DMS153 (cell line): ENCODE data around the gene HSD17B11.
"Not testable (repeated sequence)": the region's sequence is repeated elsewhere in the genome, so short reads cannot be mapped to it uniquely, and the experiment has no call there.

Source experiments
- DNase-seq: peaks from one replicate; lab custom pipeline; 2025; lab: John Stamatoyannopoulos, UW

Gene HSD17B11

GRCh38 chr4:87356832-87357526 lies 34.0 kb downstream of the HSD17B11 start:
- DNase-seq = no peak

DNA sequence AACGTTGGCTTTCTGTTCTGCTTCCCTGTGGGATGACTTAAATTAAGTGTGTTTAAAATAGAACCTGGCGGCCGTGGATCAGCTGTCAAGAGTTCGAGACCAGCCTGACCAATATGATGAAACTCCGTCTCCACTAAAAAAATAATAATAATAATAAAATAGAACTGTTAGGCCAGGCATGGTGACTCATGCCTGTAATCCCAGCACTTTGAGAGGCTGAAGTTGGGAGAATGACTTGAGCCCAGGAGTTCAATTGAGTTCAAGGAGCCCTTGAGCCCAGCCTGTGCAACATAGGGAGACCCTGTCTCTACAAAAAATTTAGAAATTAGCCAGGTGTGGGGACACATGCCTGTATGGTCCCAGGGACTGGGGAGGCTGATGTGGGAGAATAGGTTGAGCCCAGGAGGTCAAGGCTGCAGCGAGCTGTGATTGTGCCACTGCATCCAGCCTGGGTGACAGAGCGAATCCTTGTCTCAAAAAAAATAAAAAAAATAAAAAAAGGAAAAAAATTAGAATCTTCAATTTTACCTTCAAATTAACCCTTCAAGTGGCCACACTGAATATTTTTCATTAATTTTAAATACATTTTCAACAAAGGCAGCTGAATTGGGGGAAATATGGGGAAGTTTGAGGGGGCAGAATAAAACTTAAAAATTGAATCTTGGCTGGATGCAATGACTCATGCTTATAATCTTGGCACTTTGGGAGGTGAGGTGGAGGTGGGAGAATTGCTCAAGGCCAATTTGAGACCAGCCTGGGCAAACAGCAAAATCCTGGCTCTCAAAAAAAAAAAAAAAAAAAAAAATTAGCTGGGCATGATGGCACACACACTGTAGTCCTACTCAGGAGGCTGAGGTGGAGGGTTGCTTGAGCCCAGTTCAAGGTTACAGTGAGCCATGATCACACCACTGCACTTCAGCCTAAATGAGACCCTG lies 36.6 kb downstream of the HSD17B11 start:
- DNase-seq = no peak

DNA sequence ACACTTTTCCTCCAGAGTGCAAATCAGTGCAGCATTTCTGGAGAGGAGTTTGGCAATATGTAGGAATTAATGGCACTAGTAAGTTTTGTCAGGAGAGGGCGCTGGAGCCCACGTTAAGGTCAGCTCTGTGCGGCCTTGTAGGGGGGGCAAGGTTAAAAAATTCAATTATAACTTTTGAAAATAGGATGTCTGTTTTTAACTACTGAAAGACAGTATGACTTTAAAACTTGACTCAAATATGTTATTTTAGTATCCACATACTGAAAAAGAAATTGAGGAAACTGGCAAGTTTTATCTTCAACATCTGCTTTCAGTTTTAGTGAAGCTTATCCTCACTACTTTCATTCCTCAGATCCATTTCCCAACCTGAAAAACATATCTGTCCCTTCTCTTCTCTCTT lies 37.4 kb downstream of the HSD17B11 start:
- no peak for DNase-seq

DNA sequence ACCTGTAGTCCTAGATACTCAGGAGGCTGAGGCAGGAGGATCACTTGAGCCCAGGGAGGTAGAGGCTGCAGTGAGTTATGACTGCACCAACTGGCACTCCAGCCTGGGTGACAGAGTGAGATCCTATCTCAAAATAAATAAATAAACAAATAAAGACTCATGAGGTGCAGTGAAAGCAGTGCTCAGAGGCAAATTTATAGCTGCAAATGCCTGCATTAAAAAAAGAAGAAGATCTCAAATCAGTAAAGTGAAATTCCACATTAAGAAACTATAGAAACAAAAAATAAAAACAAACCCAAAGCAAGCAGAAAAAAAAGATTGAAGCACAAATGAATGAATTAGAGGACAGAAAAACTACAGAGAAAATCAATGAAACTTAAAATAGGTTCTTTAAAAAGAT lies 45.8 kb downstream of the HSD17B11 start:
- DNase-seq = no peak

DNA sequence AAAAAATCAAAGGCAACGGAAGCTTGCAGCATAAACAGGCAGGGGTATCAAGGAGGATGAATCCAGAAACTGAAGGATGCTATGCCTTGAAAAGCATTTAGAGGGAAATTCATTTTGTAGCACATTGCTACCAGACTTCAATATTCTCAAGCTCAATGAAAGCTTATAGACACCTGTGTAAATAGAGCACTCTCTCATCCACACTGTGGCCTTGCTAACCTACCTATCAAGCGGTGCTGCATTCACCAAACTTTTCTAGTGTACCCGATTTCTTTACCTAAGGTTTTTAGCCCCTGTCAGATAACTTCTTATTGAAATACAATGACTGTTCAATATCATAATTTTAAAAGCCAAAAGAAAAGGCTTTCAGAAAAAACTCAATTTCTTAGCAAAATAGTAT lies 48.1 kb downstream of the HSD17B11 start:
- no peak for DNase-seq

DNA sequence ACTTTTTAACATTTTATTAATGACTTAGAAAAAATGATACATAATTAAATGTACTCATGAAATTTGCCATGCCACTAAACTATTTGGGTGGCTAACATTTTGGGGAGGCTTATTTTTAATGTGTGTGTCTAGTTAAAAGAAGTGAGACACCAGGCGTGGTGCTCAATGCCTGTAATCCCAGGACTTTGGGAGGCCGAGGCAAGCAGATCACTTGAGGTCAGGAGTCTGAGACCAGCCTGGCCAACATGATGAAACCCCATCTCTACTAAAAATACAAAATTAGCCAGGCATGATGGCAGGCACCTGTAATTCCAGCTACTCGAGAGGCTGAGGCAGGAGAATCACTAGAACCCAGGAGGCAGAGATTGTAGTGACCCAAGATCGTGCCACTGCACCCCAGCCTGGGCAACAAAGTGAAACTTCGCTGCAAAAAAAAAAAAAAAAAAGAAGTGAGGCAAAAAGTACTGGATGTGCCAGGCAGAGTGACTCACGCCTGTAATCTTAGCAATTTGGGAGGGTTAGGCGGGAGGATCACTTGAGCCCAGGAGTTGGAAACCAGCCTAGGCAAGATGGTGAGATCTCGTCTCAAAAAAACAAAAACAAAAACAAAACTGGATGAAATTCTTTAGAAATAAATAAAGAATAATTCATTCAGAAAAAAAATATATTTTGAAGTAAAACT lies 48.9 kb downstream of the HSD17B11 start:
- DNase-seq = not testable (repeated sequence)

- DNase-seq = no peak
Observed at GRCh38 chr4:87339440-87339839, 51.5 kb downstream of the HSD17B11 start.

DNA sequence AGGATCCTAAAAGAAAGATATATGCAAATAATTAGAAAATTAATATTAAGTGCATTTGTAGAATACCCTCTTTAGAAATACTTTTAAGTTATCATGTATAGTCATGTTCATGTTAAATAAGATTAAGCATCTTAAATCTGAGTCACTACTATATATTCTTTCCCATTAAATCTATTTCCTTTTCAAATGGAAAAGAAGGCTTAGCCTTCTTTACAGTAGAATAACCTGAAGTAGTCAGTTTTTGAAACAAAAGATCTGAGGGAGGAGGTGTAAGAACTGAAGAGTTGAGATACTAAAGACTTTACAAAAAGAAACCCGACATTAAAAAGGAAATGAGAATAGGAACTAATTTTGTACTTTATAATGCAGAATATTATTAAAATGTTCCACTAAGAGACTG lies 53.6 kb downstream of the HSD17B11 start:
- DNase-seq = no peak

DNA sequence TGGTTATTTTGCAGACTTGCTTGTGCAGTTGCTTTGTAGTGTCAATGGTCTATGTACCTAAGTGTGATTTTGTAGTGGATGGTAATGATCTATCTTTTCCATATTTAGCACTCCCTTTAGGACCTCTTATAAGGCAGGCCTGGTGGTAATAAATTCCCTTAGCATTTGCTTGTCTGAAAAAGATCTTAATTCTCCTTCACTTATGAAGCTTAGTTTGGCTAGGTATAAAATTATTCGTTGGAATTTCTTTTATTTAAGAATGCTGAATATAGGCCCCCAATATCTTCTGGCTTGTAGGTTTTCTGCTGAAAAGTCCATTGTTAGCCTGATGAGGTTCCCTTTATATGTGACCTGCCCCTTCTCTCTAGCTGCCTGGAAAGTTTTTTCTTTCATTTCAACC lies 57.7 kb downstream of the HSD17B11 start:
- no peak for DNase-seq

GRCh38 chr4:87330761-87331160 lies 60.2 kb downstream of the HSD17B11 start:
- no peak for DNase-seq

DNA sequence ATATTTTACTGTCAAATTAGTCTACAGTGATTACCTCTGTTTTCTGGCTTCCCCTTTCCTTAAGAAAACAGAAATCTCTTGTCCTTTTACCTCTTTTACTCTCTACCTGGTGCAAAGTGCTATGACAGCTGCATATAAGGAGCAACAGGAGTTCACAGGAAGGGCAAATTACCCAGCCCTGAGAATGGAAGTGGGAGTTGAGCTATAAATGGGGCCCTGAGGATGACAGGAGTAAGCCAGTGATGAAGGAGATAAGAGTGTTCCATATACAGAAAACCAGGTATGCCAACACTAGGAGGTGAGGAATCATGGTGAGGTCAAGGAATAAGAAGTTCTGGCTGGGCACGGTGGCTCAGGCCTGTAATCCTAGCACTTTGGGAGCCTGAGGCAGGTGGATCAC lies 63.9 kb downstream of the HSD17B11 start:
- DNase-seq = no peak

- DNase-seq = no peak
Observed at GRCh38 chr4:87326460-87326859, 64.5 kb downstream of the HSD17B11 start.

DNA sequence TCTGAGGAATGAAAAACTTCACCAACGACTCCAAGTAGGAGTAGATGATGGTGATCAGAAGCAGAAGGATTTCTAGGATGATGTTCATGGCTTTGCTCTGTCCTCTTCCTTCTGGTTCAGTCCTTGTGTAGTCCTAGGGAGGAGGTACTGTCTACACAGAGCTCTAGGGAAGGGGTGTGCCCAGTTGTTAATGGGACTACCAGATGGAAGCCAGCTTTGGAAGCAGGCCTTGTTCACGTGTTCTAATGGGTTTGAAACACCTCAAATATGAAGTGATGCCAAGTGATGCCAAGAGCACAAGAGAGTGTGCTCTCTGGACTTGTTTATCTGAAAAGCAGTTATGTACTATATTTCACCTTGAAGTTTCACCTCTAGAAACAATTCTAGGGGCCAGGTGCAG lies 68.2 kb downstream of the HSD17B11 start, which contains the start of gene HSD17B13:
TSS of gene HSD17B13 (minus strand) at position 129 of the 400 bp plus-strand sequence. CDS start at position 88, 41 bp downstream.
- DNase-seq = no peak

- no peak for DNase-seq
Observed at GRCh38 chr4:87321888-87322287, 69.1 kb downstream of the HSD17B11 start.

- no peak for DNase-seq
Observed at GRCh38 chr4:87317527-87317926, 73.5 kb downstream of the HSD17B11 start.

GRCh38 chr4:87316961-87317360 lies 74.0 kb downstream of the HSD17B11 start:
- no peak for DNase-seq

DNA sequence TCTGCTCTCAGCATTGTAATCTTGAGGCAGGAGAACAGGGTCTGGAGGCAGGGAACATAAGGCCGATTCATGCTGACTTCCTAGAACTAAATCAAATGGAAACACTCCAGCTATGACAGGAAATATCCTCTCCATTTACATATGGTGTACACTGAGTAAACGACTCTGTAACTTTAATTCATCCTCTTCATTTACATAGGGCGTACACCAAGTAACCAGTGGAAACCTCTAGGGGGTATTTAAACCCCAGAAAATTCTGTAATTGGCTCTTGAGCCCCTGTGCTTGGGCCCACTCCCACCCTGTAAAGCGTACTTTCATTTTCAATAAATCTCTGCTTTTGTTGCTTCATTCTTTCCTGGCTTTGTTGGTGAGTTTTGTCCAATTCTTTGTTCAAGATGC lies 76.0 kb downstream of the HSD17B11 start:
- DNase-seq = peak; percentile 43

DNA sequence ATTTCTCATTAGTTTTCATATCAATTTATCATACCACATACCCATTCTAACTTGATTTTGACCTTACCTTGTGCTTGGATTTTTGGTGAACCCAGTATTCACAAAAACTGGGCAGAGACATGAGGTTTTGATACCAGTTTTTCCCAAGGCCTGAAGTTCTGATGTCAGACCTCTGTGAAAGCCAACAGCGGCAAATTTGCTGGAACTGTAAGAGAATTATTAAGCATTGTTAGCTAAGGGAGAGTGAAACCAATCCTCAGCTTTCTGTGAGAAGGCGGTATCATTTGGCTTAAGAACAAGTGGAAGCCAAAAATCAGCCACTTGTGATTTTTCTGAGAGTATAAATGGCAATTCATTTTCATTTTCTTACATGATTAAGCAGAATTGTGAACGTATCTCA lies 77.2 kb downstream of the HSD17B11 start:
- no peak for DNase-seq

DNA sequence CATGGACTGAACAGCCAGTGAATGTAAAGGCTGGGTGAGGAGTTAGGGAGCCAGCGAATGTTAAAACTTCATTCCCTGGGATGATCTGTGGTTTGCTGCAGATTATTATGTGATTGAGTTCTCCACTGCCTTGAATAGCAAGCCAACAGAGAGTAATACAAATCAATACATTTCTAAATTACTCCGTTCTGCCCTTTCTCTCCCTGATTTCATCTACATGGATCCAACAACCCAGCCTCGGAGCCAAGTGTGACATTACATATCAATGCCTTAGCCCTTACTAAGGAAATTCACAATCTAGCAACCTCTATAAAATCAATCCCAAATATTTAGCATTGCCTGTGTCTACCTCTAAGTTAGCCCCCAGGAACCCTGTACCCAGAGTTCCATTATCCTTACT lies 79.3 kb downstream of the HSD17B11 start:
- no peak for DNase-seq

GRCh38 chr4:87310691-87311335 lies 80.2 kb downstream of the HSD17B11 start:
- no peak for DNase-seq

DNA sequence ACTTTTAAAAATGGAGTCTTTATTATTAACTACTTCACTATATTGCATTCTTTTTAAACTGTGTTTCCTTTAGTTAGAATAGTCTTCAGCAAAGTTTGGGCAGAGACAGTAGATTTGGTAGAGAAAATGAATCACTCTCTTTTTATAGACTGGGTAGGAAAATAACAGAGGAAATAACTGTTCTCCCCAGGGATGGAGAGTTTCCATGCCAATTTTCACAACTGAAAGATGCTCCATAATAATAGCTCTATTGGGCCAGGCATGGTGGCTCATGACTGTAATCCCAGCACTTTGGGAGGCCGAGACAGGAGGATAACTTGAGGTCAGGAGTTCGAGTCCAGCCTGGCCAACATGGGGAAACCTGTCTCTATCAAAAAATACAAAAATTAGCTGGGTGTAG lies 81.4 kb downstream of the HSD17B11 start:
- no peak for DNase-seq

GRCh38 chr4:87306056-87306455 lies 84.9 kb downstream of the HSD17B11 start:
- DNase-seq = no peak
